PC-9 (cell line): ENCODE measurements around the gene CDON.

ENCODE experiments used
- CTCF ChIP-seq: fragments of 200-600 bp; sonication (generic); conservative IDR thresholded peaks from 2 replicates; pipeline ENCODE4 v1.6.1; 2017; ENCODE audit warnings: mixed run types, antibody characterized with exemption, mild to moderate bottlenecking, moderate library complexity
- EZH2 ChIP-seq: fragments of 200-600 bp; sonication (generic); IDR thresholded peaks from 2 replicates; pipeline ENCODE4 v1.8.0; 2017; ENCODE audit warnings: antibody characterized with exemption, low read depth

GRCh38 chr11:126061707-126062678, 673 bp downstream of the CDON start:
- TF ChIP-seq EZH2, result no peak
- peak; percentile 69 for TF ChIP-seq CTCF
